Fibroblast of mammary gland (primary cell): ENCODE measurements around the gene SLC14A1.

Experiments
- DNase-seq: peaks from one replicate; pipeline ENCODE4 v3.0.0-alpha.2; 2010; ENCODE audit warnings: low read depth
- H3K4me3 ChIP-seq: 2 replicates; pipeline ENCODE4 v1.5.1; 2011; ENCODE audit warnings: low read depth, mild to moderate bottlenecking, low read length, moderate library complexity; ENCODE audit not compliant: control insufficient read depth
- CTCF ChIP-seq: conservative IDR thresholded peaks from 2 replicates; pipeline ENCODE4 v1.5.1; 2011; ENCODE audit warnings: low read depth, low read length, inconsistent platforms; ENCODE audit not compliant: control insufficient read depth, insufficient read depth

Gene SLC14A1

GRCh38 chr18:45684341-45685115, 39.5 kb upstream of the SLC14A1 start:
- DNase-seq = no peak
- TF ChIP-seq CTCF = no peak
- no peak overlapping the region for H3K4me3 ChIP-seq

GRCh38 chr18:45686891-45687611, 36.9 kb upstream of the SLC14A1 start:
- no peak overlapping the region for H3K4me3 ChIP-seq
- TF ChIP-seq CTCF = no peak
- DNase-seq = no peak

DNA sequence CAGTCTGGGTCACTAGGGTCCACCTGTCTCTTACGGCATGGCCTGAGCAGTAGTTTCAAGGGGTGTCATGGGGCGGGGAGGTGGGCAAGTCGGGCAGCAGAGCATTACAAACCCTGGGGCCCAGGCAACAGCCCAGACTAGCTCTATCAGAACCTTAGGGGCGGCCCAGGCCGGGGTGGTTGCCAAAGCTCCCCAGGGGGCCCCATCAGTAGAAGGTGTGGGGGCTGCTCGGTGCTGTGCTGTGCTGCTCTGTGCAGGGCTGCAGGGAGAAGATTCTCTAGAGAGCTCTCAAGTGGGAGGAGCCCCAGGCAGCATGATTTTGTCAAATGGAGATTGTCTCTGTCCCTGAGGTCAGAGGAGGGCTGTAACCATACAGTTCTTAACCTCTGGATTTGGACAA, 36.4 kb upstream of the SLC14A1 start:
- DNase-seq = no peak
- no peak overlapping the region for H3K4me3 ChIP-seq
- no peak for TF ChIP-seq CTCF

- no peak overlapping the region for H3K4me3 ChIP-seq
- TF ChIP-seq CTCF = no peak
- DNase-seq = no peak
Measured at GRCh38 chr18:45688113-45688512, 35.9 kb upstream of the SLC14A1 start.

DNA sequence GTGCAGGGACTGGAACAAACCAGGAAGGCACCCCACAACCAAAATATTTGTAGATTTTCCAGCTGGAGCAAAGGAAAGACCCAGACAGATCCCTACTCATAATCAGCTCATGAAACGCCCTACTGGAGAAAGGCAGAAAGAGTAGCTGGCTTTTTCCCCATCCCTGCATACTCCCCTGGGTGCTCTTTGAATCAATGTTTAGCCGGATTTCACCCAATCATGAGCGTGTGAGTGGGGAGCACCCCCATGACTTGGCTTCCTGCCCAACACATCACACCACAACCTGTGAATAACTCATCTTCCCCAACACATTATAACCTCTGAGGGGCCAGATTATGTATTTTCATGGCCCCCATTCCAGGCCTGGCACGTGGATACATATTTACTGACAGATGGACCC, 35.1 kb upstream of the SLC14A1 start:
- no peak overlapping the region for H3K4me3 ChIP-seq
- TF ChIP-seq CTCF = no peak
- peak; percentile 25 for DNase-seq

GRCh38 chr18:45689396-45689795, 34.6 kb upstream of the SLC14A1 start:
- TF ChIP-seq CTCF = no peak
- H3K4me3 ChIP-seq = no peak overlapping the region
- no peak for DNase-seq
